ENCODE results near the gene EYA3. TPM values are rescaled to one million over a fixed set of nuclear protein-coding genes. Genes with fewer than 3 reads are reported as not detected.
"Not testable (repeated sequence)": the region's sequence is repeated elsewhere in the genome, so short reads cannot be mapped to it uniquely, and the experiment has no call there.

Gene EYA3
- total and polyA plus RNA-seq, 2 of the 4 experiments (the other 2 are of a cell fraction), result 9.1 to 17.6 TPM

DNA sequence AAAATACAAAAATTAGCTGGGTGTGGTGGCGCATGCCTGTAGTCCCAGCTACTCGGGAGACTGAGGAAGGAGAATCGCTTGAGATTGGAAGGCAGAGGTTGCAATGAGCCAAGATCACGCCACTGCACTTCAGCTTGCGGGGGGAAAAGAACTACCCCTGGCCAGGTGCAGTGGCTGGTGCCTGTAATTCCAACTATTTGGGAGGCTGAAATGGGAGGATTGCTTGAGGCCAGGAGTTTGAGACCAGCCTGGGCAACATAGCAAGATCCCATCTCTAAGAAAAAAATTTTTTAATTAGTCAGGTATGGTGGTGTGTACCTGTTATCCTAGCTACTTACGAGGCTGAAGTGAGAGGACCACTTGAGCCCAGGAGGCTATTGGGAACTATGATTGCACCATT, 93.9 kb downstream of the EYA3 start:
- H3K4ac ChIP-seq (ENCODE audit: low read depth, low read length); H3K4me1 ChIP-seq (ENCODE audit: control insufficient read depth, insufficient read depth, low read length); H2BK20ac ChIP-seq (ENCODE audit: low read depth, low read length); H3K27me3 ChIP-seq (ENCODE audit: control insufficient read depth, insufficient read depth, low read length); H3K4me3 ChIP-seq (ENCODE audit: insufficient read depth, low read depth, low read length); H3K27ac ChIP-seq (ENCODE audit: insufficient read depth, low read length); H3K9me3 ChIP-seq (ENCODE audit: control insufficient read depth, insufficient read depth, low read length); dilution Hi-C loops (cut with HindIII; ENCODE audit: low sequenced_read_pairs, unreplicated experiment); H3K4me2 ChIP-seq (ENCODE audit: low read depth, low read length); ATAC-seq (ENCODE audit: low read depth); H4K5ac ChIP-seq (ENCODE audit: low read depth, low read length); H3K23ac ChIP-seq (ENCODE audit: low read depth, low read length); H4K8ac ChIP-seq (ENCODE audit: low read depth in 2 of 2, low read length in 2 of 2); H2AK5ac ChIP-seq (ENCODE audit: low read depth, low read length); in situ Hi-C loops (cut with MboI; ENCODE audit: low sequenced_read_pairs); H3K9me1 ChIP-seq (ENCODE audit: insufficient read depth, low read length); H2BK15ac ChIP-seq (ENCODE audit: low read depth, low read length); H4K20me1 ChIP-seq (ENCODE audit: insufficient read depth, low read length); H3K9ac ChIP-seq (ENCODE audit: low read depth, low read length); H3K14ac ChIP-seq (replicated peaks; ENCODE audit: low read depth, low read length); BruUV-seq (replicated peaks); H3K56ac ChIP-seq (ENCODE audit: extremely low read depth, insufficient read depth, low read length); H2BK5ac ChIP-seq (ENCODE audit: low read depth, low read length, poor library complexity, severe bottlenecking); H4K91ac ChIP-seq (ENCODE audit: insufficient read depth, low read depth, low read length); H2BK120ac ChIP-seq (ENCODE audit: low read depth, low read length); H2AFZ ChIP-seq (replicated peaks; ENCODE audit: low read length, poor library complexity); H3K18ac ChIP-seq (ENCODE audit: low read depth, low read length); H2AK9ac ChIP-seq (replicated peaks; ENCODE audit: low read depth, low read length, poor library complexity); POLR2A ChIA-PET (ENCODE audit: unreplicated experiment); CTCF ChIA-PET; H3K79me1 ChIP-seq (ENCODE audit: low read depth in 1 of 2, low read length in 2 of 2); DNase-seq: not testable (repeated sequence)
- no CpG with 5 or more reads among the region's 6 CpGs for WGBS, 2 experiments (ENCODE audit: extremely low coverage in 2 of 2, insufficient read length in 1 of 2)
- intact Hi-C loops (cut with micrococcal nuclease), result loop anchor here (5.0 kb wide), 1 partner anchor 213 kb away; no protein-coding TSS in a partner anchor
- H3K36me3 ChIP-seq (ENCODE audit: control insufficient read depth, insufficient read depth, low read length), result peaks cover 27% of the 10 kb centered on the region

All from IMR-90 (cell line).